Measurements from ENCODE around the gene FGF18.
A peak's percentile ranks its signal among the peaks of the same experiment; 100 is the strongest.
"Not testable (repeated sequence)": the region's sequence is repeated elsewhere in the genome, so short reads cannot be mapped to it uniquely, and the experiment has no call there.

The FGF18 gene

GRCh38 chr5:171418982-171419687, at the start of gene FGF18:
Gene FGF18, plus strand, starts transcription at chr5:171419647. Its CDS starts 553 bp downstream, at chr5:171420200.
- no peaks in the 10 kb centered on the region for H3K9me3 ChIP-seq (ENCODE audit: low read length)
- peaks cover 2% of the 10 kb centered on the region for H3K27me3 ChIP-seq (ENCODE audit: insufficient read depth, low read length)
- H2AFZ ChIP-seq (ENCODE audit: low read depth, low read length) = peak within 1 kb of the TSS; percentile 20
- no peaks in the 10 kb centered on the region for H3K36me3 ChIP-seq (ENCODE audit: insufficient read depth, low read length)
- H3K4me3 ChIP-seq (ENCODE audit: low read length) = peak within 1 kb of the TSS; percentile 50
- peaks cover 15% of the 10 kb centered on the region for H3K4me1 ChIP-seq (ENCODE audit: insufficient read depth, low read length)

- no peaks in the 10 kb centered on the region for H3K9me3 ChIP-seq (ENCODE audit: low read length)
- no peak overlapping the region for H3K4me3 ChIP-seq (ENCODE audit: low read length)
- no peaks in the 10 kb centered on the region for H3K4me1 ChIP-seq (ENCODE audit: insufficient read depth, low read length)
- no peaks in the 10 kb centered on the region for H3K27me3 ChIP-seq (ENCODE audit: insufficient read depth, low read length)
- no peak overlapping the region for H2AFZ ChIP-seq (ENCODE audit: low read depth, low read length)
- no peaks in the 10 kb centered on the region for H3K36me3 ChIP-seq (ENCODE audit: insufficient read depth, low read length)
These were observed 49.5 kb upstream of the FGF18 start for GRCh38 chr5:171369898-171370297.

- not testable (repeated sequence) for H3K4me1 ChIP-seq (ENCODE audit: insufficient read depth, low read length); H3K36me3 ChIP-seq (ENCODE audit: insufficient read depth, low read length); H3K27me3 ChIP-seq (ENCODE audit: insufficient read depth, low read length)
These were observed 48.6 kb upstream of the FGF18 start for GRCh38 chr5:171370881-171371280.

GRCh38 chr5:171371326-171371725, 48.1 kb upstream of the FGF18 start:
- H2AFZ ChIP-seq (ENCODE audit: low read depth, low read length) = no peak overlapping the region
- no peaks in the 10 kb centered on the region for H3K36me3 ChIP-seq (ENCODE audit: insufficient read depth, low read length)
- no peaks in the 10 kb centered on the region for H3K4me1 ChIP-seq (ENCODE audit: insufficient read depth, low read length)
- no peak overlapping the region for H3K4me3 ChIP-seq (ENCODE audit: low read length)
- H3K9me3 ChIP-seq (ENCODE audit: low read length) = no peaks in the 10 kb centered on the region
- H3K27me3 ChIP-seq (ENCODE audit: insufficient read depth, low read length) = no peaks in the 10 kb centered on the region

More at GRCh38 chr5:171370881-171371280, 48.6 kb upstream of the FGF18 start:
- H3K4me3 ChIP-seq (ENCODE audit: low read length); H3K9me3 ChIP-seq (ENCODE audit: low read length); H2AFZ ChIP-seq (ENCODE audit: low read depth, low read length): not testable (repeated sequence)

GRCh38 chr5:171379961-171380360, 39.5 kb upstream of the FGF18 start:
- Histone ChIP-seq H3K36me3 (ENCODE audit: insufficient read depth, low read length) (no peaks in the 10 kb centered on the region), H3K9me3 (ENCODE audit: low read length) (no peaks in the 10 kb centered on the region), H3K27me3 (ENCODE audit: insufficient read depth, low read length) (no peaks in the 10 kb centered on the region), H2AFZ (ENCODE audit: low read depth, low read length) (no peak overlapping the region), H3K4me3 (ENCODE audit: low read length) (no peak overlapping the region), H3K4me1 (ENCODE audit: insufficient read depth, low read length) (no peaks in the 10 kb centered on the region)

GRCh38 chr5:171384416-171384815, 35.0 kb upstream of the FGF18 start:
- H3K4me3 ChIP-seq (ENCODE audit: low read length); H2AFZ ChIP-seq (ENCODE audit: low read depth, low read length); H3K36me3 ChIP-seq (ENCODE audit: insufficient read depth, low read length); H3K27me3 ChIP-seq (ENCODE audit: insufficient read depth, low read length); H3K9me3 ChIP-seq (ENCODE audit: low read length); H3K4me1 ChIP-seq (ENCODE audit: insufficient read depth, low read length): not testable (repeated sequence)

GRCh38 chr5:171384999-171385398, 34.4 kb upstream of the FGF18 start:
- not testable (repeated sequence) for H3K4me3 ChIP-seq (ENCODE audit: low read length); H3K27me3 ChIP-seq (ENCODE audit: insufficient read depth, low read length); H2AFZ ChIP-seq (ENCODE audit: low read depth, low read length); H3K36me3 ChIP-seq (ENCODE audit: insufficient read depth, low read length); H3K9me3 ChIP-seq (ENCODE audit: low read length)
- peaks cover 10% of the 10 kb centered on the region for H3K4me1 ChIP-seq (ENCODE audit: insufficient read depth, low read length)

GRCh38 chr5:171386006-171386671, 33.3 kb upstream of the FGF18 start:
- Histone ChIP-seq H2AFZ (ENCODE audit: low read depth, low read length) (peak overlapping the region; percentile 88), H3K4me1 (ENCODE audit: insufficient read depth, low read length) (peaks cover 18% of the 10 kb centered on the region), H3K9me3 (ENCODE audit: low read length) (no peaks in the 10 kb centered on the region), H3K27me3 (ENCODE audit: insufficient read depth, low read length) (no peaks in the 10 kb centered on the region), H3K4me3 (ENCODE audit: low read length) (no peak overlapping the region), H3K36me3 (ENCODE audit: insufficient read depth, low read length) (peaks cover 13% of the 10 kb centered on the region)

- Histone ChIP-seq H2AFZ (ENCODE audit: low read depth, low read length) (peak overlapping the region; percentile 88), H3K4me1 (ENCODE audit: insufficient read depth, low read length) (peaks cover 18% of the 10 kb centered on the region), H3K27me3 (ENCODE audit: insufficient read depth, low read length) (no peaks in the 10 kb centered on the region), H3K36me3 (ENCODE audit: insufficient read depth, low read length) (peaks cover 21% of the 10 kb centered on the region), H3K9me3 (ENCODE audit: low read length) (no peaks in the 10 kb centered on the region), H3K4me3 (ENCODE audit: low read length) (peak overlapping the region; percentile 65)
These were observed 32.5 kb upstream of the FGF18 start for GRCh38 chr5:171386861-171387344.

- Histone ChIP-seq H3K4me1 (ENCODE audit: insufficient read depth, low read length) (peaks cover 18% of the 10 kb centered on the region), H3K27me3 (ENCODE audit: insufficient read depth, low read length) (no peaks in the 10 kb centered on the region), H3K9me3 (ENCODE audit: low read length) (no peaks in the 10 kb centered on the region), H3K4me3 (ENCODE audit: low read length) (peak within 1 kb of the TSS; percentile 65), H3K36me3 (ENCODE audit: insufficient read depth, low read length) (peaks cover 27% of the 10 kb centered on the region), H2AFZ (ENCODE audit: low read depth, low read length) (peak within 1 kb of the TSS; percentile 88)
These were observed 32.0 kb upstream of the FGF18 start, which contains the start of gene NPM1 for GRCh38 chr5:171387345-171387969. Gene NPM1, plus strand, starts transcription at chr5:171387849. Its CDS starts 100 bp downstream, at chr5:171387949.

- no peak overlapping the region for H2AFZ ChIP-seq (ENCODE audit: low read depth, low read length)
- H3K9me3 ChIP-seq (ENCODE audit: low read length) = no peaks in the 10 kb centered on the region
- H3K4me1 ChIP-seq (ENCODE audit: insufficient read depth, low read length) = peaks cover 18% of the 10 kb centered on the region
- peak overlapping the region; percentile 65 for H3K4me3 ChIP-seq (ENCODE audit: low read length)
- peaks cover 34% of the 10 kb centered on the region for H3K36me3 ChIP-seq (ENCODE audit: insufficient read depth, low read length)
- H3K27me3 ChIP-seq (ENCODE audit: insufficient read depth, low read length) = no peaks in the 10 kb centered on the region
These were observed 31.3 kb upstream of the FGF18 start for GRCh38 chr5:171387970-171388815.

- H3K27me3 ChIP-seq (ENCODE audit: insufficient read depth, low read length) = no peaks in the 10 kb centered on the region
- H3K4me3 ChIP-seq (ENCODE audit: low read length) = peak overlapping the region; percentile 65
- H3K9me3 ChIP-seq (ENCODE audit: low read length) = no peaks in the 10 kb centered on the region
- H3K36me3 ChIP-seq (ENCODE audit: insufficient read depth, low read length) = peaks cover 40% of the 10 kb centered on the region
- H3K4me1 ChIP-seq (ENCODE audit: insufficient read depth, low read length) = peaks cover 18% of the 10 kb centered on the region
- no peak overlapping the region for H2AFZ ChIP-seq (ENCODE audit: low read depth, low read length)
These were observed 30.7 kb upstream of the FGF18 start for GRCh38 chr5:171388816-171389168.
